Lower leg skin (tissue), 4 donors: Measurements from ENCODE around the gene PLXNA1. TPM values are rescaled to one million over a fixed set of nuclear protein-coding genes. Genes with fewer than 3 reads are reported as not detected.

Experiments
- DNase-seq, 2 donors: peaks; one replicate each; pipeline ENCODE4 v3.0.0-alpha.2; 2019; ENCODE audit warnings: low spot score in 2 of 2
- H3K4me3 ChIP-seq: fragments of 200-600 bp; sonication (generic); 2 replicates; pipeline ENCODE4 v1.5.1; 2017; ENCODE audit warnings: mild to moderate bottlenecking, low read depth; ENCODE audit not compliant: poor library complexity, severe bottlenecking
- CTCF ChIP-seq, 3 donors: fragments of 450-650 bp; IDR thresholded peaks; one replicate each; pipeline ENCODE4 v1.5.1; 2016; ENCODE audit warnings: antibody characterized with exemption in 3 of 3, mild to moderate bottlenecking in 3 of 3, moderate library complexity in 2 of 3
- POLR2A ChIP-seq, 2 donors: fragments of 450-650 bp; IDR thresholded peaks; one replicate each; pipeline ENCODE4 v1.6.1; 2016 to 2017; ENCODE audit warnings: antibody characterized with exemption in 2 of 2, mild to moderate bottlenecking in 1 of 2, moderate library complexity in 1 of 2
- WGBS, 2 donors: methylation state at CpG; one replicate each; pipeline ENCODE4 v1.1.5; 2018; 5-methylcytosine and 5-hydroxymethylcytosine counted together
- intact Hi-C: fragments of 100-400 bp; cut with DNase I; formaldehyde crosslinking; loops from one replicate; pipeline ENCODE4 v1.15.0; 2023; ENCODE audit warnings: low total_unique reads
- total RNA-seq, 4 donors: library from RNA; depleted of rRNA; stranded (reverse); fragments of >200 nt; gene quantifications; one replicate each; pipeline ENCODE4 v1.1.0, GENCODE V29; 2016

The PLXNA1 gene
- total RNA-seq, 4 donors from 2014 or later: 35.8 to 44.9 (median 39.7) TPM

GRCh38 chr3:127009531-127009930 lies 26.6 kb downstream of the PLXNA1 start:
- TF ChIP-seq CTCF (IDR thresholded peaks at IDR 0.05): no peak
- TF ChIP-seq POLR2A (IDR thresholded peaks at IDR 0.05): no peak
- intact Hi-C loops: no loop called here
- H3K4me3 ChIP-seq: no peak overlapping the region
- no peak for DNase-seq
- 66 to 73% methylated on average over 9 to 10 of the region's 10 CpGs for WGBS, 2 donors

- H3K4me3 ChIP-seq: no peak overlapping the region
- 94% methylated on average over 7 to 8 of the region's 8 CpGs for WGBS, 2 donors
- DNase-seq: no peak
- no peak for TF ChIP-seq CTCF (IDR thresholded peaks at IDR 0.05)
- intact Hi-C loops: no loop called here
These were observed 28.5 kb downstream of the PLXNA1 start for GRCh38 chr3:127011270-127011992.

GRCh38 chr3:127012091-127012490 lies 29.2 kb downstream of the PLXNA1 start:
- intact Hi-C loops: no loop called here
- H3K4me3 ChIP-seq: no peak overlapping the region
- TF ChIP-seq POLR2A (IDR thresholded peaks at IDR 0.05) (no peak), CTCF (IDR thresholded peaks at IDR 0.05) (no peak)
- 93 to 94% methylated on average over 9 to 13 of the region's 15 CpGs for WGBS, 2 donors
- no peak for DNase-seq

GRCh38 chr3:127013181-127013580 lies 30.3 kb downstream of the PLXNA1 start:
- no peak for TF ChIP-seq CTCF (IDR thresholded peaks at IDR 0.05)
- no peak for DNase-seq
- no peak overlapping the region for H3K4me3 ChIP-seq
- intact Hi-C loops: no loop called here
- 88 to 91% methylated on average over 10 of the region's 10 CpGs for WGBS, 2 donors

- TF ChIP-seq POLR2A (IDR thresholded peaks at IDR 0.05) (no peak), CTCF (IDR thresholded peaks at IDR 0.05) (no peak)
- WGBS, 2 donors: 89 to 95% methylated on average over 36 to 50 of the region's 50 CpGs
- H3K4me3 ChIP-seq: no peak overlapping the region
- no peak for DNase-seq
- intact Hi-C loops: no loop called here
These were observed 31.0 kb downstream of the PLXNA1 start for GRCh38 chr3:127013758-127014535.
